Caco-2 (cell line): ENCODE measurements around the gene STK38L. TPM values are rescaled to one million over a fixed set of nuclear protein-coding genes. Genes with fewer than 3 reads are reported as not detected.

Experiments
- BruUV-seq: library from RNA; stranded (reverse); fragments of 400-500 nt; replicated peaks from 2 replicates; lab custom pipeline; 2021; lab: Mats Ljungman, UMichigan
- CTCF ChIA-PET: fragments of 300-600 bp; sonication (Branson Sonifier 250); formaldehyde crosslinking; loops from one replicate; lab custom pipeline; 2022; ENCODE audit warnings: antibody characterized with exemption; lab: Charles Lee
- POLR2A ChIA-PET: fragments of 300-600 bp; sonication (Branson Sonifier 250); formaldehyde crosslinking; loops from one replicate; lab custom pipeline; 2022; ENCODE audit warnings: antibody characterized with exemption; lab: Charles Lee
- DNase-seq, 2 experiments: peaks; one replicate each; pipeline versions ENCODE4 v3.0.0 to v3.0.0-alpha.2; 2020 to 2022
- H3K27me3 ChIP-seq: replicated peaks from 2 replicates; pipeline ENCODE4 v1.6.0; 2011; ENCODE audit warnings: low read length; ENCODE audit not compliant: control insufficient read depth, insufficient read depth
- H3K36me3 ChIP-seq: 2 replicates; pipeline ENCODE4 v1.5.1; 2011; ENCODE audit warnings: low read length; ENCODE audit not compliant: control insufficient read depth, insufficient read depth
- H3K4me1 ChIP-seq: fragments of 250-450 bp; sonication (Bioruptor Pico); 2 replicates; pipeline ENCODE4 v1.5.1; 2020; ENCODE audit warnings: mild to moderate bottlenecking
- H3K4me3 ChIP-seq: 2 replicates; pipeline ENCODE4 v1.5.1; 2011; ENCODE audit warnings: low read depth, mild to moderate bottlenecking, control low read depth, low read length
- H3K9me3 ChIP-seq: fragments of 250-450 bp; sonication (Bioruptor Pico); 2 replicates; pipeline ENCODE4 v1.5.1; 2020; ENCODE audit warnings: mild to moderate bottlenecking, moderate library complexity
- H3K27ac Mint-ChIP-seq: one replicate; pipeline ENCODE4 v1.8.0; 2022; ENCODE audit warnings: mixed read lengths; ENCODE audit not compliant: unreplicated experiment
- H3K27me3 Mint-ChIP-seq: one replicate; pipeline ENCODE4 v1.8.0; 2022; ENCODE audit warnings: mixed read lengths; ENCODE audit not compliant: insufficient read depth, unreplicated experiment
- H3K36me3 Mint-ChIP-seq: one replicate; pipeline ENCODE4 v1.8.0; 2022; ENCODE audit warnings: mild to moderate bottlenecking, mixed read lengths; ENCODE audit not compliant: insufficient read depth, unreplicated experiment
- H3K4me1 Mint-ChIP-seq: one replicate; pipeline ENCODE4 v1.8.0; 2022; ENCODE audit warnings: low read depth, mixed read lengths; ENCODE audit not compliant: unreplicated experiment
- H3K4me3 Mint-ChIP-seq: one replicate; pipeline ENCODE4 v1.8.0; 2022; ENCODE audit warnings: mild to moderate bottlenecking, moderate library complexity, mixed read lengths; ENCODE audit not compliant: unreplicated experiment
- H3K9me3 Mint-ChIP-seq: one replicate; pipeline ENCODE4 v1.8.0; 2022; ENCODE audit warnings: mixed read lengths; ENCODE audit not compliant: unreplicated experiment
- intact Hi-C: fragments of 100-400 bp; cut with micrococcal nuclease; formaldehyde crosslinking; loops from one replicate; pipeline ENCODE4 v1.10.0; 2022; ENCODE audit not compliant: unreplicated experiment
- total RNA-seq: library from RNA; stranded (reverse); gene quantifications from 2 replicates; pipeline ENCODE4 v1.2.3, GENCODE V29; 2022
- TF ChIP-seq, protein P1 (sequence below), 2 experiments: fragments of 200-600 bp in 1 of 2; IDR thresholded peaks; 1 replicate in 1 of 2; 2 replicates in 1 of 2; pipeline versions ENCODE4 v1.5.1 to v1.8.0; 2011 to 2022; ENCODE audit warnings: antibody characterized with exemption in 1 of 2, control low read depth in 1 of 2, inconsistent platforms in 1 of 2, low read depth in 1 of 2, low read length in 1 of 2, mild to moderate bottlenecking in 1 of 2, moderate library complexity in 1 of 2; ENCODE audit not compliant: insufficient read depth in 1 of 2, severe bottlenecking in 1 of 2, unreplicated experiment in 1 of 2

STK38L gene
- total RNA-seq, 1 experiment from 2014 or later = 59.4 TPM

DNA sequence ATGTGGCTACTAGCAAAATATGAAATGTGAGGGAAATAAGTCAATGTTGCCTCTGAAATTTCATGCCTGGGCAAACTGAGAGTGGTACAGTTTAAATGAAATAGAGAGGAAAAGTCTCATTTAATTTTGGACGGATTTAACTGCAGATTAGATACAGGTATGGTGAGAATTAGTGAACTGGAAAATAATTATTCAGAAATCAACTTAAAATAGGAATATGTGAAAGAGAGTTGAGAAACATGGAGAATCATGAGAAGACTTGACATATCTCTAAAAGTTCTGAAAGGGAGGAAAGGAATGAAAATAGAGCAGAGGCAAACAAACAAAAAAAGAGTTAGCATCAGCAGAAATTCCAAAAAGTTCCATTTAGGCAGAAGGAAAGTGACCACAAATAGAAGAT is 55.0 kb downstream of the STK38L start:
- Mint-ChIP-seq H3K36me3 (peaks cover 26% of the 10 kb centered on the region), H3K27ac (no peak overlapping the region), H3K27me3 (no peaks in the 10 kb centered on the region), H3K9me3 (no peaks in the 10 kb centered on the region), H3K4me1 (peaks cover 20% of the 10 kb centered on the region), H3K4me3 (no peak overlapping the region)
- TF ChIP-seq, protein P1, sequence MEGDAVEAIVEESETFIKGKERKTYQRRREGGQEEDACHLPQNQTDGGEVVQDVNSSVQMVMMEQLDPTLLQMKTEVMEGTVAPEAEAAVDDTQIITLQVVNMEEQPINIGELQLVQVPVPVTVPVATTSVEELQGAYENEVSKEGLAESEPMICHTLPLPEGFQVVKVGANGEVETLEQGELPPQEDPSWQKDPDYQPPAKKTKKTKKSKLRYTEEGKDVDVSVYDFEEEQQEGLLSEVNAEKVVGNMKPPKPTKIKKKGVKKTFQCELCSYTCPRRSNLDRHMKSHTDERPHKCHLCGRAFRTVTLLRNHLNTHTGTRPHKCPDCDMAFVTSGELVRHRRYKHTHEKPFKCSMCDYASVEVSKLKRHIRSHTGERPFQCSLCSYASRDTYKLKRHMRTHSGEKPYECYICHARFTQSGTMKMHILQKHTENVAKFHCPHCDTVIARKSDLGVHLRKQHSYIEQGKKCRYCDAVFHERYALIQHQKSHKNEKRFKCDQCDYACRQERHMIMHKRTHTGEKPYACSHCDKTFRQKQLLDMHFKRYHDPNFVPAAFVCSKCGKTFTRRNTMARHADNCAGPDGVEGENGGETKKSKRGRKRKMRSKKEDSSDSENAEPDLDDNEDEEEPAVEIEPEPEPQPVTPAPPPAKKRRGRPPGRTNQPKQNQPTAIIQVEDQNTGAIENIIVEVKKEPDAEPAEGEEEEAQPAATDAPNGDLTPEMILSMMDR (IDR thresholded peaks at IDR 0.05; ENCODE audit: insufficient read depth in 1 of 2, low read depth in 1 of 2, low read length in 1 of 2, severe bottlenecking in 1 of 2, unreplicated experiment in 1 of 2) = no peak
- ChIA-PET CTCF (no interaction called here), POLR2A (no interaction called here)
- no peak for DNase-seq
- H3K27me3 ChIP-seq = no peaks in the 10 kb centered on the region
- H3K4me3 ChIP-seq = no peak overlapping the region
- intact Hi-C loops = no loop called here
- H3K36me3 ChIP-seq = no peaks in the 10 kb centered on the region
- no peaks in the 10 kb centered on the region for H3K9me3 ChIP-seq
- H3K4me1 ChIP-seq = peaks cover 11% of the 10 kb centered on the region
- no TSS peak for BruUV-seq

DNA sequence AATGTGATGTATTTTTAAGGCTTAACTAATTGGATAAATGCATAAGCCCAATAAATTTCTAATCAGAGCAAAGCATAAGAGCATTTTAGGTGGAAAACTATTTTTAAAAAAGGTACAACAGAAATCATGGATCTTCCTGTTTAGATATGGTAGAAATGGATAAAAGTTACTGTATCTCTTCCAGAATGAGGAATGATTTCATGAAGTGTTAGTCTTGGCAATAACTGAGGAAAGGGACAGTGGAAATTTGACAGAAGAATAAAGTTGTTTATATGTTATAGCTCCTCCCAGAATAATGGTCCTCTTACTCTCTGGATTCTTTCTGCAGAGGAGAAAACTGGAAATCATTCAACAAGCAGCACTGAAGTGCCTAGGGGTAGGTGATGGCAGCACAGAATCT is 56.1 kb downstream of the STK38L start:
- no peaks in the 10 kb centered on the region for H3K27me3 Mint-ChIP-seq
- Histone ChIP-seq H3K36me3 (no peaks in the 10 kb centered on the region), H3K4me3 (no peak overlapping the region), H3K4me1 (peaks cover 11% of the 10 kb centered on the region), H3K27me3 (no peaks in the 10 kb centered on the region), H3K9me3 (no peaks in the 10 kb centered on the region)
- no TSS peak for BruUV-seq
- intact Hi-C loops = no loop called here
- ChIA-PET CTCF (no interaction called here), POLR2A (no interaction called here)
- no peaks in the 10 kb centered on the region for H3K9me3 Mint-ChIP-seq
- H3K36me3 Mint-ChIP-seq = peaks cover 26% of the 10 kb centered on the region
- no peak overlapping the region for H3K27ac Mint-ChIP-seq
- TF ChIP-seq, protein P1 (IDR thresholded peaks at IDR 0.05; ENCODE audit: insufficient read depth in 1 of 2, low read depth in 1 of 2, low read length in 1 of 2, severe bottlenecking in 1 of 2, unreplicated experiment in 1 of 2) = no peak
- H3K4me1 Mint-ChIP-seq = peaks cover 20% of the 10 kb centered on the region
- H3K4me3 Mint-ChIP-seq = no peak overlapping the region
- no peak for DNase-seq

DNA sequence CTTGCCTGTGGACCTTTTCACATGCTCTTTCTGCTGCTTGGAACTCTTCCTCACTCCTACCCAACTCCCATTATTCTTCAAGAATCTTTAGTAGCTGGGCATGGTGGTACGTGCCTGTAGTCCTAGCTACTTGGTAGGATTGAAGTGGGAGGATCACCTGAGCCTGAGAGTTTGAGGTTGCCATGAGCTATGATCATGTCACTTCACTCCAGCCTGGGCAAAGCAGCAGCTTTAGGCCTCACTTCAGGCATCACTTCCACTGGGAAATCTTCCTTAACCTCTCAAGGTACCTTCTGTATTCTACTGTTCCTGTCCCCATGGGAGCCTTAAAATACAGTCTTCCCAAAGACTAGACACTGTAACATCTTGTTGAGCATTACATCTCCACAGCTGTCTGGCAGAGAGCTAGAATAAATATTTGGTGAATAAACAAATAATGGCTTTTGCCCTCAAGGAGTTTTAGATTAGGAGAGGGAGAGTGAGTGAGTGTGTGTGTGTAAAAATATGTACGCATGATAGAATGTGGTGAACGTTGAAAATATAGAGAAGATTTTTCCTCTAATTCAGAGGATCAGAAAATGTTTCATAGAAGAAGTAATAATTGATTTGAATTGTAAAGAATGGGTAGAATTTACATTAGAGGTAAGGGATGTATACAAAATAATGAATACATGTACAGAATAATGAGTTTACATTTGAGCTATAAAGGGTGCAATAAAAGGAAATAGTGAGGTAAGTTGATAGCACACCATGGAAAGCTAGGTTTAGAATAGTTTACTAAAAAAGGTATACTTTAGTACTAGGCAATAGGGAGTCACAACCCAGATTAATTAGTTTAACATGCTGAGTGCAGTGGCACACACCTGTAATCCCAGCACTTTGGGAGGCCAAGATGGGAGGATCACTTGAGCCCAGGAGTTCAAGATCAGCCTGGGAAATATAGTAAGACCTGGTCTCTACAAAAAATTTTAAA is 59.3 kb downstream of the STK38L start:
- Mint-ChIP-seq H3K27me3 (no peaks in the 10 kb centered on the region), H3K36me3 (peaks cover 26% of the 10 kb centered on the region), H3K27ac (peak overlapping the region; percentile 1), H3K9me3 (no peaks in the 10 kb centered on the region), H3K4me1 (peaks cover 19% of the 10 kb centered on the region), H3K4me3 (peak overlapping the region; percentile 3)
- ChIA-PET CTCF (interaction anchor here (0.7 to 2.4 kb wide), 3 partner anchors 59 to 429 kb away, joined by 4 to 11 read pairs (median 11); partner anchors contain the start of gene STK38L), POLR2A (interaction anchor here (0.5 to 1.2 kb wide), 3 partner anchors 59 to 281 kb away, joined by 3 to 5 read pairs (median 3); partner anchors contain the start of genes MED21 and STK38L)
- Histone ChIP-seq H3K27me3 (no peaks in the 10 kb centered on the region), H3K4me3 (no peak overlapping the region), H3K4me1 (peaks cover 11% of the 10 kb centered on the region), H3K36me3 (no peaks in the 10 kb centered on the region), H3K9me3 (no peaks in the 10 kb centered on the region)
- DNase-seq = peak in 1 of 2 experiments; percentile 46
- TF ChIP-seq, protein P1 (IDR thresholded peaks at IDR 0.05; ENCODE audit: insufficient read depth in 1 of 2, low read depth in 1 of 2, low read length in 1 of 2, severe bottlenecking in 1 of 2, unreplicated experiment in 1 of 2) = no peak
- intact Hi-C loops = loop anchor here (1.0 to 2.0 kb wide), 2 partner anchors 59 to 281 kb away; partner anchors contain the start of genes MED21 and STK38L
- no TSS peak for BruUV-seq
